ENCODE results near the gene MDM4. TPM values are rescaled to one million over a fixed set of nuclear protein-coding genes. Genes with fewer than 3 reads are reported as not detected.

The MDM4 gene
- total and polyA plus RNA-seq, 2 donors (not counting 1 experiment from before 2014, with no cell fraction given) = 23.6 to 41.0 TPM

DNA sequence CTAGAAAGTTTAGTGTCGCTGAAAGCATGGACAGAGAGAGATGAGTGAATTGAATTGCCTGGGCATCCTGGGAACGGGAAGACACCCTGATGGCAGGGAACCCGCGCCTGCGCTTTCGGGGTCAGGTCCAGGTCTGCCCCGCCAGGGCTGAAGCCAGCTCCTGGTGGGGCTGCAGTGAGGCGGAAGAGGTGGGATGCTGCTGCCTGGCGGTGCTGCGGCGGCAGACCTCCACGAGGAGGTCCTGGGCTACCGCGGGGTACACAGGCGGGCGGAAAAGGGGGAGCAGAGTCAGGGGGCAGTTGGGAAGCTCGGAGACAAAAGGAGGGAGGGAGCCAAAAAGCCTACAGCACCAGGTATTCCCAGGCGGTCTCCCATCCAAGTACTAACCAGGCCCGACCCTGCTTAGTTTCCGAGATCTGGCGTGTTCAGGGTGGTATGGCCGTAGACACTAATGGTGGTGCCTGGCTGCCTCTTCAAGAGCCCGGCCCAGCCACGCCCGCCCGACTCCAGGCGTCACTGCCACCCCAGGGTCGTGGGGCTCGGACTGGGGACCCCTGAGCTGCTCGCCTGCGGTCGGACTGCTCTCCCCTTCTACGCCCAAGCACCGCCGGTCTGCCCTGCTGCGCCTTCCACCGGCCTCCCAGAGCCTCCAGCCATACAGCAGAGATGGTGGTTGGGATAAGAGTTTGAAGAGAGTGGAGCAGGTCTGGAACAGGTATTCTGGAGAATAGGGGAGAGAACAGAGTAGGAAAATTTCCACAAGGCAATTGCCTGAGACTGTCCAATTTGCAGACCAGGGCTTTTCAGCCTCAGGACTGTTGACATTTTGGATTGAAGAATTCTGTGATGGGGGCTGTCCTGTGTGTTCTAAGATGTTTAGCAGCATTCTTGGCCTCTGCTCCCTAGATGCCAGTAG, 46.1 kb downstream of the MDM4 start:
- Histone ChIP-seq H3K4me1 (ENCODE audit: control insufficient read depth, extremely low read depth, insufficient read depth, low read length) (no peaks in the 10 kb centered on the region), H3K27ac (ENCODE audit: insufficient read depth, low read length) (no peak overlapping the region), H3K4me3 (replicated peaks in 1 of 4; ENCODE audit: control extremely low read depth in 1 of 4, insufficient read depth in 1 of 4, low read depth in 3 of 4, low read length in 4 of 4) (no peak overlapping the region), H3K36me3 (ENCODE audit: control insufficient read depth, insufficient read depth, low read length) (no peaks in the 10 kb centered on the region), H3K27me3 (ENCODE audit: control insufficient read depth, insufficient read depth, low read length) (no peaks in the 10 kb centered on the region), H4K20me1 (ENCODE audit: control insufficient read depth, extremely low read depth, insufficient read depth, low read length) (no peaks in the 10 kb centered on the region), H3K4me2 (ENCODE audit: extremely low read depth, insufficient read depth, low read length) (no peak overlapping the region), H3K9me3 (ENCODE audit: control insufficient read depth, insufficient read depth, low read depth, low read length) (no peaks in the 10 kb centered on the region), H3K9ac (ENCODE audit: insufficient read depth, low read length) (no peak overlapping the region), H3K79me2 (ENCODE audit: control insufficient read depth, insufficient read depth, low read length) (no peaks in the 10 kb centered on the region), H2AFZ (ENCODE audit: low read length) (no peak overlapping the region)
- no peak for TF ChIP-seq EZH2 (IDR thresholded peaks at IDR 0.05; ENCODE audit: low read length, missing control alignments)
- TF ChIP-seq, protein P1, sequence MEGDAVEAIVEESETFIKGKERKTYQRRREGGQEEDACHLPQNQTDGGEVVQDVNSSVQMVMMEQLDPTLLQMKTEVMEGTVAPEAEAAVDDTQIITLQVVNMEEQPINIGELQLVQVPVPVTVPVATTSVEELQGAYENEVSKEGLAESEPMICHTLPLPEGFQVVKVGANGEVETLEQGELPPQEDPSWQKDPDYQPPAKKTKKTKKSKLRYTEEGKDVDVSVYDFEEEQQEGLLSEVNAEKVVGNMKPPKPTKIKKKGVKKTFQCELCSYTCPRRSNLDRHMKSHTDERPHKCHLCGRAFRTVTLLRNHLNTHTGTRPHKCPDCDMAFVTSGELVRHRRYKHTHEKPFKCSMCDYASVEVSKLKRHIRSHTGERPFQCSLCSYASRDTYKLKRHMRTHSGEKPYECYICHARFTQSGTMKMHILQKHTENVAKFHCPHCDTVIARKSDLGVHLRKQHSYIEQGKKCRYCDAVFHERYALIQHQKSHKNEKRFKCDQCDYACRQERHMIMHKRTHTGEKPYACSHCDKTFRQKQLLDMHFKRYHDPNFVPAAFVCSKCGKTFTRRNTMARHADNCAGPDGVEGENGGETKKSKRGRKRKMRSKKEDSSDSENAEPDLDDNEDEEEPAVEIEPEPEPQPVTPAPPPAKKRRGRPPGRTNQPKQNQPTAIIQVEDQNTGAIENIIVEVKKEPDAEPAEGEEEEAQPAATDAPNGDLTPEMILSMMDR (conservative IDR thresholded peaks at IDR 0.05 in 1 of 2, IDR thresholded peaks at IDR 0.05 in 1 of 2; ENCODE audit: low read depth in 1 of 2, low read length in 2 of 2) = no peak
- DNase-seq (ENCODE audit: low read depth in 2 of 2) = no peak

DNA sequence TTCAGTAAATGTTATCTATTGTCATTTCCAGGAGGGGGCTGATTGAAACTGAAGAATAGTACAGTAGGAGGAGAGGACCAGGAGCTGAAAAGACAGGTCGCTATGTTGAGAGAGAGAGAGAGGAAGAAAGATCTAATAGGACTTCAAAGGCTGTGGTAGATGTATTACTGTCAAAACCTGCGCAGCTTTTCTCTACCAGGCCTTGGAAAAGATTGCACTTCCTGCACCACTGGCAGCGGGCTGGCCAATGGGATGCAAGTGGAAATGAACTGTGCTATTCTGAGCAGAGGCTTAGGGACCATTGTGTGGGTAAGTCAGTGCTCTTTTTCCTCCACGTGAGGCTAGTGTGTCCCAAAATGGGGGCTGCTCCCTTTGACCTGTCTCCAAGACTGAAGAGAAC, 47.1 kb downstream of the MDM4 start:
- no peaks in the 10 kb centered on the region for H3K4me1 ChIP-seq (ENCODE audit: control insufficient read depth, extremely low read depth, insufficient read depth, low read length)
- no peaks in the 10 kb centered on the region for H3K36me3 ChIP-seq (ENCODE audit: control insufficient read depth, insufficient read depth, low read length)
- no peaks in the 10 kb centered on the region for H3K9me3 ChIP-seq (ENCODE audit: control insufficient read depth, insufficient read depth, low read depth, low read length)
- TF ChIP-seq, protein P1 (conservative IDR thresholded peaks at IDR 0.05 in 1 of 2, IDR thresholded peaks at IDR 0.05 in 1 of 2; ENCODE audit: low read depth in 1 of 2, low read length in 2 of 2) = no peak
- no peak for TF ChIP-seq EZH2 (IDR thresholded peaks at IDR 0.05; ENCODE audit: low read length, missing control alignments)
- H4K20me1 ChIP-seq (ENCODE audit: control insufficient read depth, extremely low read depth, insufficient read depth, low read length) = no peaks in the 10 kb centered on the region
- H3K79me2 ChIP-seq (ENCODE audit: control insufficient read depth, insufficient read depth, low read length) = no peaks in the 10 kb centered on the region
- no peaks in the 10 kb centered on the region for H3K27me3 ChIP-seq (ENCODE audit: control insufficient read depth, insufficient read depth, low read length)
- DNase-seq (ENCODE audit: low read depth in 2 of 2) = no peak
- H3K4me2 ChIP-seq (ENCODE audit: extremely low read depth, insufficient read depth, low read length) = no peak overlapping the region
- no peak overlapping the region for H3K27ac ChIP-seq (ENCODE audit: insufficient read depth, low read length)
- H3K9ac ChIP-seq (ENCODE audit: insufficient read depth, low read length) = no peak overlapping the region
- H2AFZ ChIP-seq (ENCODE audit: low read length) = no peak overlapping the region
- no peak overlapping the region for H3K4me3 ChIP-seq (replicated peaks in 1 of 4; ENCODE audit: control extremely low read depth in 1 of 4, insufficient read depth in 1 of 4, low read depth in 3 of 4, low read length in 4 of 4)

DNA sequence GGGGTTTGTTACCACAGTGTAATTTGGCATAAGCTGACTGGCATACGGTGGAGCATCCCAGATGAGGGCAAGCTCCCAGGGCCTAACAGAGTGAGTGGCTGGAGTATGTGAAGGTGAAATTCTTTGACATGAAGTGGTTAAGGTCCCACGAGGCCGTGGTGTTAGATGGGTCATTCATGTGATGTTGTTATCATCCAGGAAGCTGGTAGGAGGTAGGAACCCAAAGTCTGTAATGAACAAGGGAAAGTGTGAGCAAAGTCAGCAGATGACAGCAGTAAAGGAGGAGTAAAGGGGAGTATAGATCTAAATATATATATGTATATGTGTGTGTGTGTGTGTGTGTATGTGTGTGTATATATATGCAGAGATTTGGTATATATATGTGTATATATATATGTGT, 47.6 kb downstream of the MDM4 start:
- Histone ChIP-seq H3K9ac (ENCODE audit: insufficient read depth, low read length) (no peak overlapping the region), H3K9me3 (ENCODE audit: control insufficient read depth, insufficient read depth, low read depth, low read length) (no peaks in the 10 kb centered on the region), H3K4me3 (replicated peaks in 1 of 4; ENCODE audit: control extremely low read depth in 1 of 4, insufficient read depth in 1 of 4, low read depth in 3 of 4, low read length in 4 of 4) (no peak overlapping the region), H3K27ac (ENCODE audit: insufficient read depth, low read length) (no peak overlapping the region), H3K79me2 (ENCODE audit: control insufficient read depth, insufficient read depth, low read length) (no peaks in the 10 kb centered on the region), H3K36me3 (ENCODE audit: control insufficient read depth, insufficient read depth, low read length) (no peaks in the 10 kb centered on the region), H3K4me1 (ENCODE audit: control insufficient read depth, extremely low read depth, insufficient read depth, low read length) (no peaks in the 10 kb centered on the region), H2AFZ (ENCODE audit: low read length) (no peak overlapping the region), H4K20me1 (ENCODE audit: control insufficient read depth, extremely low read depth, insufficient read depth, low read length) (no peaks in the 10 kb centered on the region), H3K4me2 (ENCODE audit: extremely low read depth, insufficient read depth, low read length) (no peak overlapping the region), H3K27me3 (ENCODE audit: control insufficient read depth, insufficient read depth, low read length) (no peaks in the 10 kb centered on the region)
- no peak for DNase-seq (ENCODE audit: low read depth in 2 of 2)
- TF ChIP-seq EZH2 (IDR thresholded peaks at IDR 0.05; ENCODE audit: low read length, missing control alignments) = no peak
- TF ChIP-seq, protein P1 (conservative IDR thresholded peaks at IDR 0.05 in 1 of 2, IDR thresholded peaks at IDR 0.05 in 1 of 2; ENCODE audit: low read depth in 1 of 2, low read length in 2 of 2) = no peak

All from fibroblast of lung (primary cell).